Neural cell (in vitro differentiated cells): ENCODE data around the gene EXOC2. TPM values are rescaled to one million over a fixed set of nuclear protein-coding genes. Genes with fewer than 3 reads are reported as not detected.

Experiments
- H2AFZ ChIP-seq: fragments of 200-600, 300-800 bp; sonication (generic), shearing (Covaris generic); 2 replicates; pipeline ENCODE4 v1.6.0; 2014; ENCODE audit warnings: low read depth, mild to moderate bottlenecking, antibody characterized with exemption, low read length, moderate library complexity
- H3F3A ChIP-seq: fragments of 200-600 bp; shearing (Covaris generic); 2 replicates; pipeline ENCODE4 v1.6.1; 2016; ENCODE audit warnings: mild to moderate bottlenecking, moderate library complexity, mixed read lengths, antibody characterized with exemption, low read length; ENCODE audit not compliant: insufficient read depth, poor library complexity, severe bottlenecking
- H3K27ac ChIP-seq: fragments of 200-600, 300-800 bp; sonication (generic), shearing (Covaris generic); 2 replicates; pipeline ENCODE4 v1.5.1; 2014; ENCODE audit warnings: mild to moderate bottlenecking, low read length, moderate library complexity
- H3K27me3 ChIP-seq: fragments of 300-800, 200-600 bp; sonication (generic), shearing (Covaris generic); 2 replicates; pipeline ENCODE4 v1.6.0; 2014; ENCODE audit warnings: mild to moderate bottlenecking, low read depth, low read length, moderate library complexity; ENCODE audit not compliant: insufficient read depth
- H3K36me3 ChIP-seq: fragments of 300-800, 200-600 bp; sonication (generic), shearing (Covaris generic); 2 replicates; pipeline ENCODE4 v1.5.1; 2014; ENCODE audit warnings: mild to moderate bottlenecking, antibody characterized with exemption, low read length, moderate library complexity; ENCODE audit not compliant: insufficient read depth
- H3K4me2 ChIP-seq: fragments of 300-800, 200-600 bp; sonication (generic), shearing (Covaris generic); 2 replicates; pipeline ENCODE4 v1.6.0; 2014; ENCODE audit warnings: mild to moderate bottlenecking, low read length
- H3K4me3 ChIP-seq: fragments of 300-800, 200-600 bp; sonication (generic), shearing (Covaris generic); 2 replicates; pipeline ENCODE4 v1.5.1; 2014; ENCODE audit warnings: mild to moderate bottlenecking, low read length, moderate library complexity
- H3K79me2 ChIP-seq: fragments of 200-600 bp; shearing (Covaris generic); replicated peaks from 2 replicates; pipeline ENCODE4 v1.6.0; 2014; ENCODE audit warnings: mild to moderate bottlenecking, low read length, moderate library complexity; ENCODE audit not compliant: insufficient read depth
- H3K9ac ChIP-seq: fragments of 300-800, 200-600 bp; sonication (generic), shearing (Covaris generic); 2 replicates; pipeline ENCODE4 v1.6.1; 2016; ENCODE audit warnings: mild to moderate bottlenecking, low read length, mixed read lengths
- H3K9me2 ChIP-seq: fragments of 200-600 bp; shearing (Covaris generic); 2 replicates; pipeline ENCODE4 v1.6.1; 2016; ENCODE audit warnings: mild to moderate bottlenecking, low read length, mixed read lengths; ENCODE audit not compliant: insufficient read depth
- H3K9me3 ChIP-seq: fragments of 200-600, 300-800 bp; sonication (generic), shearing (Covaris generic); 2 replicates; pipeline ENCODE4 v1.6.1; 2016; ENCODE audit warnings: mild to moderate bottlenecking, mixed run types, low read length, moderate library complexity, mixed read lengths
- H4K20me1 ChIP-seq: fragments of 200-600 bp; shearing (Covaris generic); 2 replicates; pipeline ENCODE4 v1.6.1; 2016; ENCODE audit warnings: mild to moderate bottlenecking, mixed run types; ENCODE audit not compliant: insufficient read depth
- CTCF ChIP-seq: fragments of 450-650 bp; IDR thresholded peaks from 2 replicates; pipeline ENCODE4 v1.5.1; 2014; ENCODE audit warnings: antibody characterized with exemption, mild to moderate bottlenecking, moderate library complexity; ENCODE audit not compliant: poor library complexity, severe bottlenecking
- EZH2 ChIP-seq: fragments of 200-600, 300-800 bp; shearing (Covaris generic), sonication (generic); IDR thresholded peaks from 2 replicates; pipeline ENCODE4 v1.6.1; 2014; ENCODE audit warnings: antibody characterized with exemption, low read length, borderline replicate concordance, mild to moderate bottlenecking; ENCODE audit not compliant: insufficient read depth, poor library complexity, severe bottlenecking
- MXI1 ChIP-seq: fragments of 450-650 bp; conservative IDR thresholded peaks from 2 replicates; pipeline ENCODE4 v1.6.1; 2014; ENCODE audit warnings: antibody characterized with exemption, mild to moderate bottlenecking; ENCODE audit not compliant: poor library complexity, severe bottlenecking
- POLR2AphosphoS5 ChIP-seq: IDR thresholded peaks from 2 replicates; pipeline ENCODE4 v1.6.1; 2012
- RAD21 ChIP-seq: fragments of 450-650 bp; conservative IDR thresholded peaks from 2 replicates; pipeline ENCODE4 v1.6.1; 2014; ENCODE audit warnings: antibody characterized with exemption, mild to moderate bottlenecking, moderate library complexity
- REST ChIP-seq: IDR thresholded peaks from 2 replicates; pipeline ENCODE4 v1.6.1; 2012; ENCODE audit warnings: borderline replicate concordance
- TAF1 ChIP-seq: IDR thresholded peaks from 2 replicates; pipeline ENCODE4 v1.6.1; 2012; ENCODE audit warnings: low read depth
- polyA plus RNA-seq: library from polyadenylated mRNA; depleted of rRNA; stranded (reverse); fragments of >200 nt; gene quantifications from 2 replicates; pipeline ENCODE4 v1.2.3, GENCODE V29; 2014

EXOC2 gene
- polyA plus RNA-seq, 1 donor from 2014 or later = 38.6 TPM

GRCh38 chr6:548517-548916 is 144.4 kb downstream of the EXOC2 start:
- TF ChIP-seq REST = no peak
- Histone ChIP-seq H3K9me3 (no peaks in the 10 kb centered on the region), H4K20me1 (no peaks in the 10 kb centered on the region), H3K79me2 (no peaks in the 10 kb centered on the region), H3K36me3 (no peaks in the 10 kb centered on the region), H3F3A (no peaks in the 10 kb centered on the region), H3K4me3 (no peak overlapping the region), H2AFZ (no peak overlapping the region), H3K27ac (no peak overlapping the region), H3K27me3 (no peaks in the 10 kb centered on the region), H3K4me2 (no peak overlapping the region), H3K9me2 (no peaks in the 10 kb centered on the region), H3K9ac (no peak overlapping the region)

- no peak overlapping the region for H3K27ac ChIP-seq
- no peak overlapping the region for H3K4me3 ChIP-seq
- H4K20me1 ChIP-seq = no peaks in the 10 kb centered on the region
- no peaks in the 10 kb centered on the region for H3K27me3 ChIP-seq
- no peaks in the 10 kb centered on the region for H3K9me2 ChIP-seq
- TF ChIP-seq TAF1 = no peak
- TF ChIP-seq RAD21 = no peak
- TF ChIP-seq REST = no peak
- TF ChIP-seq EZH2 = no peak
- no peak for TF ChIP-seq POLR2AphosphoS5
- no peak for TF ChIP-seq MXI1
- no peak for TF ChIP-seq CTCF
- H3K36me3 ChIP-seq = no peaks in the 10 kb centered on the region
- no peak overlapping the region for H3K4me2 ChIP-seq
- H3F3A ChIP-seq = no peaks in the 10 kb centered on the region
- no peaks in the 10 kb centered on the region for H3K9me3 ChIP-seq
- no peaks in the 10 kb centered on the region for H3K79me2 ChIP-seq
- no peak overlapping the region for H2AFZ ChIP-seq
- H3K9ac ChIP-seq = no peak overlapping the region
These were observed 144.8 kb downstream of the EXOC2 start for GRCh38 chr6:548091-548490.
